Measurements from ENCODE around the gene JPH3.

DNA sequence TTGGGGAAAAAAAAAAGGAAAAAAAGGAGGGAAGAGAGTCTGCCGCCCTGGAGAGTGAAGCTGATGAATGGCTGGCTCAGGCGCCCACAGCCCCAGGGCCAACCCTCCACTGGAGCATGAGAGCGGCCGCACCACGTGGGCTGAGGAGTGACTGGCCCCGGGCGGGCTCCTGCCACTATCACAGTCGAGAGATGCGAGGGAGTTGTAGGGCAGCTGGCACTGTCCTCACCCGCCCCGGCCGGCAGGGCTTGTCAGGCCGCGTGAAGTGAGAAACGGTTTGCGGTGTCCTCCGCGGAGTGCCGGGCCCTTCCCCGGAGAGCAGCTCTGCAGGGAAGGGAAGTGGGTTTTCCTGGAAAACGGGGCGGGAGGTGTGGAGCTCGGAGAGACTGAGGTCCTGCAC is 45.9 kb downstream of the JPH3 start:
- TF ChIP-seq POLR2A (IDR thresholded peaks at IDR 0.05; ENCODE audit: low read length) (no peak), GATA1 (IDR thresholded peaks at IDR 0.05; ENCODE audit: low read depth, low read length) (no peak)
